Measurements from ENCODE around the gene FBXL16. TPM values are rescaled to one million over a fixed set of nuclear protein-coding genes. Genes with fewer than 3 reads are reported as not detected.

FBXL16 gene
- total RNA-seq, 1 experiment from 2014 or later = 22.2 TPM

DNA sequence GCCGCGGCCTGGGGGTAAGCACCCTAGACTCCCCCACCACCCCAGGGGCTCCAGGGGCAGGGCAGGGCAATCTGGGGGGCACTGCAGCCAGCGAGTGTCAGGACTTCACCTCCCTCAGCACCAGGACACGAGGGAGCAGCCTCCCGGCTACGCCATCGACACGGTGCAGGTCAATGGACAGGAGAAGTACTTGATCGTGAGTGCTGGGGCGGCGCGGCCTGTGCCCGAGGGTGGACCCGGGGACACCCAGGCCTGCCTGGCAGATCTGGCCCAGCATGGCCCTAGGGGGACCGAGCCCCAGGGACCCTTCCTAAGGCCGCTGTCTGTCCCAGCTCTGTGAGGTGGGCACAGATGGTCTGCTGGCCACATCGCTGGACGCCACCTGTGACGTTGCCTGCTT, 33.2 kb downstream of the FBXL16 start:
- Histone ChIP-seq H3F3A (ENCODE audit: insufficient read depth, low read depth) (peaks cover 9% of the 10 kb centered on the region; the same call in 1 of the 2 replicates), H4K20me1 (ENCODE audit: insufficient read depth) (no peaks in the 10 kb centered on the region; the same call in 1 of the 2 replicates), H3K79me2 (ENCODE audit: low read depth) (peaks cover 21% of the 10 kb centered on the region), H3K4me3 (no peak overlapping the region), H3K9me2 (ENCODE audit: insufficient read depth) (no peaks in the 10 kb centered on the region), H3K4me2 (no peak overlapping the region), H3K27me3 (ENCODE audit: insufficient read depth, low read depth) (no peaks in the 10 kb centered on the region), H3K9me3 (ENCODE audit: insufficient read depth, low read depth) (no peaks in the 10 kb centered on the region), H3K4me1 (replicated peaks; ENCODE audit: insufficient read depth) (peaks cover 9% of the 10 kb centered on the region; the same call in 1 of the 2 replicates), H3K36me3 (ENCODE audit: low read depth) (no peaks in the 10 kb centered on the region), H2AFZ (no peak overlapping the region), H3K27ac (no peak overlapping the region)
- intact Hi-C loops (cut with micrococcal nuclease; ENCODE audit: unreplicated experiment) = no loop called here
- no TSS peak for BruUV-seq (replicated peaks)
- TF ChIP-seq, protein P1, sequence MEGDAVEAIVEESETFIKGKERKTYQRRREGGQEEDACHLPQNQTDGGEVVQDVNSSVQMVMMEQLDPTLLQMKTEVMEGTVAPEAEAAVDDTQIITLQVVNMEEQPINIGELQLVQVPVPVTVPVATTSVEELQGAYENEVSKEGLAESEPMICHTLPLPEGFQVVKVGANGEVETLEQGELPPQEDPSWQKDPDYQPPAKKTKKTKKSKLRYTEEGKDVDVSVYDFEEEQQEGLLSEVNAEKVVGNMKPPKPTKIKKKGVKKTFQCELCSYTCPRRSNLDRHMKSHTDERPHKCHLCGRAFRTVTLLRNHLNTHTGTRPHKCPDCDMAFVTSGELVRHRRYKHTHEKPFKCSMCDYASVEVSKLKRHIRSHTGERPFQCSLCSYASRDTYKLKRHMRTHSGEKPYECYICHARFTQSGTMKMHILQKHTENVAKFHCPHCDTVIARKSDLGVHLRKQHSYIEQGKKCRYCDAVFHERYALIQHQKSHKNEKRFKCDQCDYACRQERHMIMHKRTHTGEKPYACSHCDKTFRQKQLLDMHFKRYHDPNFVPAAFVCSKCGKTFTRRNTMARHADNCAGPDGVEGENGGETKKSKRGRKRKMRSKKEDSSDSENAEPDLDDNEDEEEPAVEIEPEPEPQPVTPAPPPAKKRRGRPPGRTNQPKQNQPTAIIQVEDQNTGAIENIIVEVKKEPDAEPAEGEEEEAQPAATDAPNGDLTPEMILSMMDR (conservative IDR thresholded peaks at IDR 0.05) = no peak
- no peak for TF ChIP-seq EZH2 (IDR thresholded peaks at IDR 0.05; ENCODE audit: low read depth)
- ChIA-PET POLR2A (ENCODE audit: unreplicated experiment) (interaction anchor here (0.5 kb wide), 1 partner anchor 633 kb away, joined by 4 read pairs; no protein-coding TSS in a partner anchor), CTCF (no interaction called here)
- no peak for DNase-seq

DNA sequence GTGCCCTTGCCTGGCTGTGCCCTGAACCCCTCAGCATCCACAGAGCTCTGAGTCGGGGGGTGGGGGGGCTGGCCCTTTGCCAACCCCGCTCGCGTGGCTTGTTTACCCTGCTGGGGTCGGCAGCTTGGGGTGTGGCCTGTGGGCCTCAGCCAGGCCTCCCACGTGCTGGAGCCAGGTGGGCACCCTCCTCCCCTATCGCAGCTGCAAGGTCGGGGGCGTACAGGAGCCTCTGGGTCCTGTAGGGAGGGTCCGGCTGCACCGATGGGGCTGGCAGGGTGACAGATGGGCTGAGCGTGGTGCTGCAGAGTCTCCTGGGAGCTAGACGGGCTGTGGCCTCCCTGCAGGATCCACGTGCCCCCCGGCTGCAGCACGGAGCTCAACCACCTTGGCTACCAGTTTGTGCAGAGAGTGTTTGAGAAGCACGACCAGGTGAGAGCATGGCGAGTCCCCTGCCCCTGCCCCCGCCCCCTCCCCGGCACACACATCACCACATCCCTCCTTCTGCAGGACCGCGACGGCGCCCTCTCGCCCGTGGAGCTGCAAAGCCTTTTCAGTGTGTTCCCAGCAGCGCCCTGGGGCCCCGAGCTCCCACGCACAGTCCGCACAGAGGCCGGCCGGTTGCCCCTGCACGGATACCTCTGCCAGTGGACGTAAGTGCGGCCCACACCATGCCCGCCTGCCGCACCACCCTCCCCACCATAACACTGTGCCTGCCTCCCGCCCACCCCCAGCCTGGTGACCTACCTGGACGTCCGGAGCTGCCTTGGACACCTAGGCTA, 34.1 kb downstream of the FBXL16 start:
- intact Hi-C loops (cut with micrococcal nuclease; ENCODE audit: unreplicated experiment) = no loop called here
- DNase-seq = no peak
- H3K9me3 ChIP-seq (ENCODE audit: insufficient read depth, low read depth) = no peaks in the 10 kb centered on the region
- no peaks in the 10 kb centered on the region for H3K27me3 ChIP-seq (ENCODE audit: insufficient read depth, low read depth)
- H3K4me2 ChIP-seq = no peak overlapping the region
- TF ChIP-seq, protein P1 (conservative IDR thresholded peaks at IDR 0.05) = no peak
- no peak for TF ChIP-seq EZH2 (IDR thresholded peaks at IDR 0.05; ENCODE audit: low read depth)
- H3K27ac ChIP-seq = no peak overlapping the region
- H3K4me1 ChIP-seq (replicated peaks; ENCODE audit: insufficient read depth) = peaks cover 9% of the 10 kb centered on the region; the same call in 1 of the 2 replicates
- H3K36me3 ChIP-seq (ENCODE audit: low read depth) = no peaks in the 10 kb centered on the region
- no peaks in the 10 kb centered on the region; the same call in 1 of the 2 replicates for H4K20me1 ChIP-seq (ENCODE audit: insufficient read depth)
- no peaks in the 10 kb centered on the region for H3K9me2 ChIP-seq (ENCODE audit: insufficient read depth)
- H2AFZ ChIP-seq = no peak overlapping the region
- POLR2A ChIA-PET (ENCODE audit: unreplicated experiment) = interaction anchor here (0.6 kb wide), 1 partner anchor 37 kb away, joined by 4 read pairs; no protein-coding TSS in a partner anchor
- no peak overlapping the region for H3K4me3 ChIP-seq
- CTCF ChIA-PET = interaction anchor here (0.6 kb wide), 1 partner anchor 334 kb away, joined by 6 read pairs; no protein-coding TSS in a partner anchor
- H3F3A ChIP-seq (ENCODE audit: insufficient read depth, low read depth) = peaks cover 16% of the 10 kb centered on the region; the same call in 1 of the 2 replicates
- no TSS peak for BruUV-seq (replicated peaks)
- peaks cover 21% of the 10 kb centered on the region for H3K79me2 ChIP-seq (ENCODE audit: low read depth)

- Histone ChIP-seq H3K4me2 (no peak overlapping the region), H3F3A (ENCODE audit: insufficient read depth, low read depth) (peaks cover 16% of the 10 kb centered on the region; the same call in 1 of the 2 replicates), H3K4me1 (replicated peaks; ENCODE audit: insufficient read depth) (peaks cover 9% of the 10 kb centered on the region; the same call in 1 of the 2 replicates), H4K20me1 (ENCODE audit: insufficient read depth) (no peaks in the 10 kb centered on the region; the same call in 1 of the 2 replicates), H3K79me2 (ENCODE audit: low read depth) (peaks cover 21% of the 10 kb centered on the region), H3K4me3 (no peak overlapping the region), H3K9me2 (ENCODE audit: insufficient read depth) (no peaks in the 10 kb centered on the region), H3K9me3 (ENCODE audit: insufficient read depth, low read depth) (no peaks in the 10 kb centered on the region), H3K36me3 (ENCODE audit: low read depth) (no peaks in the 10 kb centered on the region), H3K27ac (no peak overlapping the region), H3K27me3 (ENCODE audit: insufficient read depth, low read depth) (no peaks in the 10 kb centered on the region), H2AFZ (no peak overlapping the region)
- BruUV-seq (replicated peaks) = no TSS peak
- intact Hi-C loops (cut with micrococcal nuclease; ENCODE audit: unreplicated experiment) = no loop called here
- ChIA-PET CTCF (interaction anchor here (0.6 kb wide), 1 partner anchor 334 kb away, joined by 6 read pairs; no protein-coding TSS in a partner anchor), POLR2A (ENCODE audit: unreplicated experiment) (interaction anchor here (0.6 kb wide), 2 partner anchors 38 to 300 kb away, joined by 3 to 4 read pairs; no protein-coding TSS in a partner anchor)
- no peak for DNase-seq
- no peak for TF ChIP-seq EZH2 (IDR thresholded peaks at IDR 0.05; ENCODE audit: low read depth)
- TF ChIP-seq, protein P1 (conservative IDR thresholded peaks at IDR 0.05) = no peak
These were observed 34.9 kb downstream of the FBXL16 start for GRCh38 chr16:670485-671352.

All from PC-9 (cell line).